HG03575 (cell line): ENCODE data around the gene ZNF385C.

ENCODE experiments used
- ATAC-seq: cut with Tn5 transposase; IDR thresholded peaks from one replicate; pipeline ENCODE4 v1.9.1; 2021; ENCODE audit not compliant: unreplicated experiment, insufficient number of reproducible peaks, low FRiP score; ENCODE audit errors: extremely low read depth

ZNF385C gene

GRCh38 chr17:42126836-42127235 is 28.6 kb upstream of the ZNF385C start:
- no peak for ATAC-seq

- ATAC-seq: no peak
Measured at GRCh38 chr17:42125565-42125964, 27.3 kb upstream of the ZNF385C start.

DNA sequence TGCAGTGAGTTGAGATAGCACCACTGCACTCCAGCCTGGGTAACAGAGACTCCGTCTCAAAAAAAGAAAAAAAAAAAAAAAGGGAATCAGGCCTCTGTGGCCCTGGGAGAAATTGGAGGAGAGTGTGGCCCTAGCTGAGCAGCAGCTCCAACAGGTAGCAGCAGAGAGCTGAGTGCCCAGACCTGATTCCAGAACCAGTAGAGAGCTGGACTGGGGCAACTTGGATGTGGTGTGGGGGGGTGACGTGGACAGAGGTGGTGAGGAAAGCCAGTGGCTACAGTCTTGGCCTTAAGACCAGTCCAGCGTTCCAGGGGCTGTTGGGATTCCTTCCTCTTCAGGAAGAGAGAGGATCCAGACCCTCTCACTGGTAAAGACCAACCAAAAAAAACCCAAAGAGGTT is 26.0 kb upstream of the ZNF385C start:
- no peak for ATAC-seq

- ATAC-seq: no peak
Measured at GRCh38 chr17:42122371-42123303, 24.4 kb upstream of the ZNF385C start, which contains the start of gene HSPB9. Gene HSPB9, plus strand, starts transcription at chr17:42122804. Its CDS starts 47 bp downstream, at chr17:42122851.

DNA sequence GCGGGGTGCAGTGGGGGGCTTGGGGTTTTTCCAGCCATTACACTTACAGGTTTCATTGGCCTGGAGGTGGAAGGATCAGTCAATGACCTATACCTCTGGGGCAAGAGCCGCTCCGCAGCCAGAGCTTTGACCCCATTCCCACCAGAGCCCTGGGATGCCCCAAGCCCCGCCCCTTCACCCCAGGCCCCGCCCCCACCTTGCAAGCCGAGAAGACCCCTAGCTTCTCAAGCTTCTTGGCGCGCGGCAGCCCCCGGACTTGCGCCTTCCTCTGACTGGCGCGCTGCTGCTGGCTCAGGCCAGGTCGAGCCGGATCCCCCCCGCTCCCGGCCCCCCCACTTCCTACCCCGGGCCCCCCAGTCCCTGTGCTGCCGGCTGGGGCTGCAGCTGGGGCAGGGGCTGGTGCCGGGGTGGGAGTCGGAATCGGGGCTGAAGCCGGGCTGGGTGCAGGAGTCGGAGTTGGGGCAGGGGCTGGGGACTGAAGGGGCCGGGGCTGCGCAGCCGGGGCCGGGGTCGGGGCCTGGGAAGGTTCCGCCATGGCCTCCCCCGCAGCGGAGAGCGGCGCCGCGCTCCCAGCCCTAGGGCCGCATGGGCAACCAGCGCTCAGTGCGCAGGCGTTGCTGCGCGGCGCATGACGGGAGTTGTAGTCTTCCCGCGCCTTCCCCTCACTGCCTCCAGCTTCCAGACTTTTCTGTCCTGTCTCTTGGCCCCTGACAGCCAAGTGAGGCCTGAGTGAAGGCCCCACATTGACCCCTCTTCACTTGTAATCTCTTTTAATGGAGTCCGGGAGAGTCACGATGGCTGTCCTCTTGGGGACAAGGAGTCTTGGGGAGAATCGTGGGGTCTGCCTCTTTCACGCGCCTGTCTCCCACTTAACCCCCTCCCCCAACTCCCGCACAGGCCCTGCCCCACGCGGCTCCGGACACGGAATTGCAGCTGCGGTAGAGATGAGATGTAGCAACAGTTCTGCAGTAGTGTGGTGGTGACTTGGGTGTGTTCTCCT is 22.8 kb upstream of the ZNF385C start, which contains the start of gene KAT2A:
KAT2A (minus strand) TSS at position 598 of the 1,000 bp plus-strand sequence; CDS start at position 535, 63 bp downstream.
- no peak for ATAC-seq

DNA sequence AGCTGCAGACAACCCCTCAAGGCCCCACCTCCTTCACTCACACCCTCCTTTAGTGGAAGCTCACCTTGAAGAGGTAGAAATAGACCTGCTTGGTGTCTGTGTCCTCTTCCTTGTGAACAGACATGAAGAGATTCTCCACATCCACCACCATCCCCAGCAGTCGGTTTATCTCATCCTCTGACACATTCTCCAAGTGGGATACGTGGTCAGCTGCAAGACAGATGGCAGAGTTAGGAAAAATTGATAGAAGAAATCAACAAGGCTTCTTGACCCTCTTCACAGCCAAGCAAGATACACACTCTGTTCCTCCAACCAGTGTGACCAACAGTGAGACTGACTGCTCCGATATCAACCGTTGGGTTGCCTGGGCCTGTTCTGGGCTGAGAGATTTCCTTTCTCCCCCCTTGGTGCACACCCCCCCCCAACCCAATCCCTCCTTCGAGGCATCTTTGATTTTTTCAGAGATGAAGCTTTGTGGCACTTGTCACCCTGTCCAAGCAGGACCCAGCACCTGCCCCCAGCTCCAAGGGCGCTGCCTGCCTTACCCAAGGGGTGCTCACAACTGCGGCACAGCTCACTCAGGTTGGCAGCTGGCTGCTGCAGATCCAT is 22.0 kb upstream of the ZNF385C start:
- no peak for ATAC-seq

DNA sequence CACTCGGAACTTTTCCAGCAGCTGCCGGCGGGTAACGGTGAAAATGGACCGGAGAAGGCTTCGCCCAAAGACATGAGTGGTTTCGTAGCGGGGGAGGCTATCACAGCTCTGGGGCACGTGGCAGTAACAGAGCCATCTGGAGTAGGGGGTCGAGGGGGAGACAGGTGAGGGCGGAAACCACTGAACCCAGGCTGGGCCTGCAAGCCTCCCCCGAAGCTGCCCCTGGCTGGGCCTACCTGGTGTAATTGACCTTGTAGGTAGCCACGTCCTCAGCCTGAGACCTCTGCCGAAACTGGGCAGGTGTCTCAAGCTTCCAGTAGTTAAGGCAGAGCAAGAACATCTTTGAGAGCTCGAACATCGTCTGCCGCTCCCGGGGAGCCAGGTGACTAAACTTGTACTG is 21.0 kb upstream of the ZNF385C start:
- ATAC-seq: no peak

DNA sequence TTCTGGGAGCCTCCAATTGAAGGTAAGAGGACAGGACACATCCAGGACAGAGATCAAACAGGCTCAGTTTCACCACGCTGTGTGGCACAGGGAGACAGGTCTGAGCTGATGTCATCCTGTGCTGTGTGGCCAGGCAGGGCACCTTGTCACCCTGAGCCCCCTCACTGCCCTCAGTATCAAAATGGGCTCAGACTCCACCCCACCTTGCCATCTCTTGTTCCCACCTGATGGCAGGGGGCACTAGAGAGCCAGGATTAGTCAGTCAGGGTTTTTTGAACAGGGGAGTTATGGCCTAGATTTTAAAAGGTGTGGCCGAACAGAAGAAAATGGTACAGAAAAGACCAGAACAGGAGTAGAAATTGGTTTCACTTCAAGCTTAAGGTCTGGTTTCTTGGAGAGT is 20.3 kb upstream of the ZNF385C start:
- ATAC-seq: no peak

GRCh38 chr17:42118126-42118510 is 19.8 kb upstream of the ZNF385C start:
- no peak for ATAC-seq

DNA sequence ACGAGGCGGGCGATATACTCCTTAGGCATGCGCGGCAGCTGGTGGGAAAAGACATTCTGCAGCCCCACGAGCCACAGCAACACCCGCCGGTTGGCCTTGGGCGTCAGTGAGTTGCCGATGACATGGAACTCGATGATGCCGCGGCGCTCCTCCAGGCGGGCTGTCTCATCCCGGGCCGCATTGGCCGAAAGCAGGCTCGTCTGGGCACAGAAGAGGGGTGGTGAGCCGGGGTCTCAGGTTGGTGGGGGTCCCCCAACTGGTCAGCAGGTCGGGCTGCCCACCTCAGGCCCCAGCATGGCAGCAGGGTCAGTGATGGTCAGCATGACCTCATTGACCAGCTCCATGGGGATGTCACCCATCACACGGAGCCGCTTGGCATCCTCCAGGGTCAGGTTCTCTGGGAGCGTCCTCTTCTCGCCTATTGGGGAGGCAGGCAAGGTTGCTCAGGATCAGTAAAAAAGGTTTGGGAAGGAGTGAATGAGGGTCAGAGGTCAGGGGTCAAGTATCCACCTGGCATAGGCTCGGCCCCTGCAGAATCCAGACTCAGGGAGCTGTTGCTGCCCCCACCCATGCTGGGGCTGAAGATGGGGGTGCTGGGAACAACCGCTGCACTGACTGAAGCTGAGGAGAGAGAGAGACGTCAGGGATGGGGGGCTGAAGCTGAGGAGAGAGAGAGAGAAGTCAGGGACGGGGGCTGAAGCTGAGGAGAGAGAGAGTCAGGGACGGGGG is 19.3 kb upstream of the ZNF385C start:
- ATAC-seq: no peak

DNA sequence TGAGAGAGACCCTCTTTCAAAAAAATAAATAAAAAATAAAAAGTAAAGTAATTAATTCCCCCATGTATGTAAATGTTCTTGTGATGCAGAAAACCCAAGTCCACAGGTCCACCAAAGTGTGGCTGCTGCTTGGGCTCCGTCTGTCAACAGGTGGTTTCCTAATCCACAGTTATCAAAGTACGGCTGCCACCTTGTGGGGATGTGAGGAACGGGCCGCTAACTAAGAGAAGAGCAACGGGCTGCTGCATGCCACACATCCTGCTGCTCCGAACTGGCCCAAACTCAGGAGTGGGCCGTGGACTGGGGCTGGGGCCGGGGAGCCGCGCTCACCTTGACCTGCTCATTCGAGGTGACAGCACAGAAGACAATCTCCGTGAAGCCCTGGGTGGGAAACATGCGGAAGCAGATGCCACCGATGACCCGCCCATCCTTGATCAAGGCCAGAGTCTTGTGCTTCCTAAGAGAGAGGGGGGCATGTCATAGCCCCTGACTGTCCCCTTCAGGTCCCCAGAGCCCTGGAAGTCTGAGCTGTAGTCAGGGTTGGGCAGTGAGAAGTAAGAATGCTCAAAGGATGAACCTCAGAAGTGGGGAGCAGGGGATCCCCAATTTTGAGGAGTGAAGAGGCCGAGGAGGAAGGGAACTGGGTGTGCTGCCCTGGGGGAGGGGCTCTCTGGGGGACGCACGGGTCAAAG is 18.6 kb upstream of the ZNF385C start:
- ATAC-seq: no peak

GRCh38 chr17:42114118-42114517 is 15.8 kb upstream of the ZNF385C start:
- ATAC-seq: no peak

DNA sequence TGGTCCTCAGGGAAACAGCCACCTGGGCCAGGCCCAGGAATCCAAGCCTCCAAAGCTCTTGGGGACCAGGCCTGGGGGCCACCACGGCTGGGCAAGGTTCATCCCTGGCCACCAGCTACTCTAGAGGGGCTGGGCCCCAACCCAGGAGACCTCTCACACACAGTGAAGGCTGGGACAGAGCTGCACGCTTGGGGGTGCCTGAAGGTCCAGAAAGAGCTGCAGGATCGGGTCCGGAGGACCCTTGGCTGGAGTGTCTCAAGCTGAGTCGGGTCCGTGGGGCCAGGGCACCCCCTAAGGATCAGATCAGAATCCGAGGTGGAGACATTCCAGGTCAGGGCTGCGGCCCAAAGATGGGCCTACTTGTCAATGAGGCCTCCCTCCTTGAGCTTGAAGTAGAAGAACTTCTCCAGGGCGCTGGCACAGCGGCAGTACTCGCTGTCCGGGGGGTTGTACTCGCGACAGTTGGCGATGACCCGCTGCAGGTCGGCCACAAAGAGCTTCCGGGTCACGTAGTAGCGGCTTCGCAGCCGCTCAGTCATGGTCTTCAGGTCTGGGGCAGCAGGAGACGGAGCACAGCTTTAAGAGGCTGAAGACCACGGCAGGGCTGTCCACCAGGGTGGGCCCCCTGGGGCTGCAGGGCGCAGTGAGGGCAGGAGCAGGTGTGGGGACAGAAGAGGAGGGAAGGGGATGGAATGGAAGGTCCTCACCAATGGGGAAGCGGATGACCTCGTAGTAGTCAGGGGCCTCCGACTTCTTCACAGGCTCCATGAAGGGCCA is 15.2 kb upstream of the ZNF385C start:
- no peak for ATAC-seq

- no peak for ATAC-seq
Measured at GRCh38 chr17:42112552-42113176, 14.4 kb upstream of the ZNF385C start, which contains the start of gene DHX58. Gene DHX58, minus strand, starts transcription at chr17:42112714. Its CDS starts 822 bp downstream, at chr17:42111892.

GRCh38 chr17:42111871-42112551 is 13.7 kb upstream of the ZNF385C start:
- no peak for ATAC-seq

- ATAC-seq: no peak
Measured at GRCh38 chr17:42111265-42111636, 13.0 kb upstream of the ZNF385C start.
